ENCODE results near the gene SPINK14.

DNA sequence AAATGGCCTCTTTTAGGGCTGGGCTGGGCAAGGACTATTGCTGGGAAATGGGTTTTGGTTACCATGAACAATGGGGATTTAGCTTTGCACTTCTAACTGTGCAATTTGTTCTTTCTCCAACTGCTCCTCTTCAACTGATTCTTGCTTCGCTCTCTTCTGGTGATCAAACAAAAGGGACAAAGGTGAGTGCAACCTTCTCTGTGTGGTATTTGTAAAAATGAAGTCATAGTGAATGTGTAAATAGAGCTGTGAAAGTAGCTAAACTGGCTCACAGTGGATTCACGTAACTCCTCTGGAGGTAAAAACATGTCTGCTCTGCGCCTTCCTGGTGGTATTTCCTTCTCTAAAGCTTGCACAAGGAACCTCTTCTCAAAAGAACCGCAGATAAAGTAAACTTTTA lies 20.9 kb upstream of the SPINK14 start:
- TF ChIP-seq POLR2AphosphoS5 (IDR thresholded peaks at IDR 0.05; ENCODE audit: low read depth, low read length) (no peak), TAF1 (IDR thresholded peaks at IDR 0.05; ENCODE audit: borderline replicate concordance, insufficient read depth, low read length) (no peak), SIN3A (IDR thresholded peaks at IDR 0.05; ENCODE audit: borderline replicate concordance, insufficient read depth, low read length) (no peak)
- TF ChIP-seq, protein P1, sequence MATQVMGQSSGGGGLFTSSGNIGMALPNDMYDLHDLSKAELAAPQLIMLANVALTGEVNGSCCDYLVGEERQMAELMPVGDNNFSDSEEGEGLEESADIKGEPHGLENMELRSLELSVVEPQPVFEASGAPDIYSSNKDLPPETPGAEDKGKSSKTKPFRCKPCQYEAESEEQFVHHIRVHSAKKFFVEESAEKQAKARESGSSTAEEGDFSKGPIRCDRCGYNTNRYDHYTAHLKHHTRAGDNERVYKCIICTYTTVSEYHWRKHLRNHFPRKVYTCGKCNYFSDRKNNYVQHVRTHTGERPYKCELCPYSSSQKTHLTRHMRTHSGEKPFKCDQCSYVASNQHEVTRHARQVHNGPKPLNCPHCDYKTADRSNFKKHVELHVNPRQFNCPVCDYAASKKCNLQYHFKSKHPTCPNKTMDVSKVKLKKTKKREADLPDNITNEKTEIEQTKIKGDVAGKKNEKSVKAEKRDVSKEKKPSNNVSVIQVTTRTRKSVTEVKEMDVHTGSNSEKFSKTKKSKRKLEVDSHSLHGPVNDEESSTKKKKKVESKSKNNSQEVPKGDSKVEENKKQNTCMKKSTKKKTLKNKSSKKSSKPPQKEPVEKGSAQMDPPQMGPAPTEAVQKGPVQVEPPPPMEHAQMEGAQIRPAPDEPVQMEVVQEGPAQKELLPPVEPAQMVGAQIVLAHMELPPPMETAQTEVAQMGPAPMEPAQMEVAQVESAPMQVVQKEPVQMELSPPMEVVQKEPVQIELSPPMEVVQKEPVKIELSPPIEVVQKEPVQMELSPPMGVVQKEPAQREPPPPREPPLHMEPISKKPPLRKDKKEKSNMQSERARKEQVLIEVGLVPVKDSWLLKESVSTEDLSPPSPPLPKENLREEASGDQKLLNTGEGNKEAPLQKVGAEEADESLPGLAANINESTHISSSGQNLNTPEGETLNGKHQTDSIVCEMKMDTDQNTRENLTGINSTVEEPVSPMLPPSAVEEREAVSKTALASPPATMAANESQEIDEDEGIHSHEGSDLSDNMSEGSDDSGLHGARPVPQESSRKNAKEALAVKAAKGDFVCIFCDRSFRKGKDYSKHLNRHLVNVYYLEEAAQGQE (IDR thresholded peaks at IDR 0.05; ENCODE audit: insufficient read depth in 1 of 2, low read depth in 2 of 2, low read length in 2 of 2) = no peak

Measured in PFSK-1 (cell line).